Ishikawa (cell line): ENCODE measurements around the gene FAM180A.

Experiments
- CEBPB ChIP-seq: IDR thresholded peaks from 2 replicates; pipeline ENCODE4 v1.6.1; 2012
- CREB1 ChIP-seq: IDR thresholded peaks from 2 replicates; pipeline ENCODE4 v1.6.1; 2012; ENCODE audit warnings: low read depth
- EGR1 ChIP-seq: IDR thresholded peaks from 2 replicates; pipeline ENCODE4 v1.6.1; 2012
- EP300 ChIP-seq: IDR thresholded peaks from 2 replicates; pipeline ENCODE4 v1.6.1; 2012; ENCODE audit warnings: borderline replicate concordance
- FOXM1 ChIP-seq: IDR thresholded peaks from 2 replicates; pipeline ENCODE4 v1.6.1; 2012; ENCODE audit warnings: low read depth, borderline replicate concordance
- RAD21 ChIP-seq: IDR thresholded peaks from 2 replicates; pipeline ENCODE4 v1.6.1; 2012; ENCODE audit warnings: low read depth
- REST ChIP-seq: IDR thresholded peaks from 2 replicates; pipeline ENCODE4 v1.6.1; 2012; ENCODE audit warnings: low read depth, mild to moderate bottlenecking
- TCF12 ChIP-seq: IDR thresholded peaks from 2 replicates; pipeline ENCODE4 v1.6.1; 2012; ENCODE audit warnings: low read depth
- TEAD4 ChIP-seq: IDR thresholded peaks from 2 replicates; pipeline ENCODE4 v1.6.1; 2012
- YY1 ChIP-seq: IDR thresholded peaks from 2 replicates; pipeline ENCODE4 v1.6.1; 2012; ENCODE audit warnings: low read depth
- ZBTB7A ChIP-seq: IDR thresholded peaks from 2 replicates; pipeline ENCODE4 v1.6.1; 2012; ENCODE audit warnings: low read depth

- TF ChIP-seq CREB1 (no peak), YY1 (no peak), EP300 (no peak), FOXM1 (no peak), TCF12 (no peak), REST (no peak), RAD21 (no peak), ZBTB7A (no peak), EGR1 (no peak), CEBPB (no peak), TEAD4 (no peak)
These were observed 19.9 kb upstream of the FAM180A start for GRCh38 chr7:135768467-135768866.
